Measurements from ENCODE around the gene SHPK.
A peak's percentile ranks its signal among the peaks of the same experiment; 100 is the strongest.
"Not testable (repeated sequence)": the region's sequence is repeated elsewhere in the genome, so short reads cannot be mapped to it uniquely, and the experiment has no call there.

- TF ChIP-seq SMC3 (IDR thresholded peaks at IDR 0.05); POLR2A (IDR thresholded peaks at IDR 0.05; ENCODE audit: low read length); BHLHE40 (IDR thresholded peaks at IDR 0.05; ENCODE audit: low read depth, low read length); JUN (IDR thresholded peaks at IDR 0.05); CHD2 (IDR thresholded peaks at IDR 0.05; ENCODE audit: low read length, partially characterized antibody); HDAC2 (IDR thresholded peaks at IDR 0.05); RCOR1 (IDR thresholded peaks at IDR 0.05; ENCODE audit: low read depth, low read length); RAD21 (conservative IDR thresholded peaks at IDR 0.05 in 1 of 2, IDR thresholded peaks at IDR 0.05 in 1 of 2); CEBPB (IDR thresholded peaks at IDR 0.05); MYC (IDR thresholded peaks at IDR 0.05; ENCODE audit: borderline replicate concordance, low read length): not testable (repeated sequence)
- TF ChIP-seq EP300 (IDR thresholded peaks at IDR 0.05): 0 out of 5 replicates have a peak, but pooled peaks of 1 of the 2 experiments have one; percentile 8
- TF ChIP-seq, protein P1, sequence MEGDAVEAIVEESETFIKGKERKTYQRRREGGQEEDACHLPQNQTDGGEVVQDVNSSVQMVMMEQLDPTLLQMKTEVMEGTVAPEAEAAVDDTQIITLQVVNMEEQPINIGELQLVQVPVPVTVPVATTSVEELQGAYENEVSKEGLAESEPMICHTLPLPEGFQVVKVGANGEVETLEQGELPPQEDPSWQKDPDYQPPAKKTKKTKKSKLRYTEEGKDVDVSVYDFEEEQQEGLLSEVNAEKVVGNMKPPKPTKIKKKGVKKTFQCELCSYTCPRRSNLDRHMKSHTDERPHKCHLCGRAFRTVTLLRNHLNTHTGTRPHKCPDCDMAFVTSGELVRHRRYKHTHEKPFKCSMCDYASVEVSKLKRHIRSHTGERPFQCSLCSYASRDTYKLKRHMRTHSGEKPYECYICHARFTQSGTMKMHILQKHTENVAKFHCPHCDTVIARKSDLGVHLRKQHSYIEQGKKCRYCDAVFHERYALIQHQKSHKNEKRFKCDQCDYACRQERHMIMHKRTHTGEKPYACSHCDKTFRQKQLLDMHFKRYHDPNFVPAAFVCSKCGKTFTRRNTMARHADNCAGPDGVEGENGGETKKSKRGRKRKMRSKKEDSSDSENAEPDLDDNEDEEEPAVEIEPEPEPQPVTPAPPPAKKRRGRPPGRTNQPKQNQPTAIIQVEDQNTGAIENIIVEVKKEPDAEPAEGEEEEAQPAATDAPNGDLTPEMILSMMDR (IDR thresholded peaks at IDR 0.05): not testable (repeated sequence)
These were observed 57.4 kb downstream of the SHPK start for GRCh38 chr17:3578667-3579066.

Data from A549 (cell line).